GM18505 (cell line): ENCODE data around the gene CDC27.
"Not testable (repeated sequence)": the region's sequence is repeated elsewhere in the genome, so short reads cannot be mapped to it uniquely, and the experiment has no call there.

ENCODE experiments used
- ATAC-seq: cut with Tn5 transposase; IDR thresholded peaks from one replicate; pipeline ENCODE4 v1.9.1; 2021; ENCODE audit not compliant: unreplicated experiment
- POLR2A ChIP-seq: IDR thresholded peaks from 4 replicates; pipeline ENCODE4 v1.6.1; 2011; ENCODE audit warnings: borderline replicate concordance; ENCODE audit not compliant: insufficient read depth, insufficient read length; ENCODE audit errors: extremely low read depth

Gene CDC27

DNA sequence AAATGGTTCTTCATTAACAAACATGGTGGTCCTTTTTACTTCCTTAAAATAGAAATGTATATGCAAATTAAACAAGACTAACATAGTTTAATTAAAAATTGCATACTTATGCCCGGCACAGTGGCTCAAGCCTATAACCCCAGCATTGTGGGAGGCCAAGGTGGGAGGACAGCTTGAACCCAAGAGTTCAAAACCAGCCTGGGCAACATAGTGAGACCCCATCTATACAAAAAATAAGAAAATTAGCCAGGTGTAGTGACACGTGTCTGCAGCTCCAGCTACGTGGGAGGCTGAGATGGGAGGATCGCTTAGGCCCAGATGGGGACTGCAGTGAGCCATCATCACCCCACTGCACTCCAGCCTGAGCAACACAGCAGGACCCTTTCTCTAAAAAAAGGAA is 18.4 kb downstream of the CDC27 start:
- no peak for TF ChIP-seq POLR2A
- no peak for ATAC-seq

DNA sequence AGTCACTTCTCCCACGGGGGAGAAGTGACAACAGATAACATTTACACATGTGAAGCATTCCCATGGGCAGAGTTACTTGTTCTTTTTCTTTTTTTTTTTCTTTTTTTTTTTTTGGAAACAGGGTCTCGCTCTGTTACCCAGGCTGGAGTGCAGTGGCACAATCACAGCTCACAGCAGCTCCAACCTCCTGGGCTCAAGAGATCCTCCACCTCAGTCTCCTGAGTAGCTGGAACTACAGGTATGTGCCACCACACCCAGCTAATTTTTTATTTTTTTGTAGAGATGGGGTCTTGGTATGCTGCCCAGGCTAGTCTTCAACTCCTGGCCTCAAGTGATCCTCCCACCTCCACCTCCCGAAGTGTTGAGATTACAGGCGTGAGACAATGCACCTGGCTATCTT is 20.2 kb downstream of the CDC27 start:
- ATAC-seq = not testable (repeated sequence)

DNA sequence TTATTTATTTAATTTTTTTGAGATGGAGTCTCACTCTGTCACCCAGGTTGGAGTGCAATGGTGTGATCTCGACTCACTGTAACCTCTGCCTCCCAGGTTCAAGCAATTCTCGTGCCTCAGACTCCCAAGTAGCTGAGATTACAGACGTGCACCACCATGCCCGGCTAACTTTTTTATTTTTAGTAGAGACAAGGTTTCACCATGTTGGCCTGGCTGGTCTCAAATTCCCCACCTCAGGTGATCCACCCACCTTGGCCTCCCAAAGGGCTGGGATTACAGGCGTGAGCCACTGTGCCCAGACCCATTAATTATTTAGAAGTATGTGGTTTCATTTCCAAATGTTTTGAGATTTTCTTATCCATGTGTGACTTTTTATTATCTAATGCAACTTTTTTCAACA is 22.2 kb downstream of the CDC27 start:
- not testable (repeated sequence) for ATAC-seq

DNA sequence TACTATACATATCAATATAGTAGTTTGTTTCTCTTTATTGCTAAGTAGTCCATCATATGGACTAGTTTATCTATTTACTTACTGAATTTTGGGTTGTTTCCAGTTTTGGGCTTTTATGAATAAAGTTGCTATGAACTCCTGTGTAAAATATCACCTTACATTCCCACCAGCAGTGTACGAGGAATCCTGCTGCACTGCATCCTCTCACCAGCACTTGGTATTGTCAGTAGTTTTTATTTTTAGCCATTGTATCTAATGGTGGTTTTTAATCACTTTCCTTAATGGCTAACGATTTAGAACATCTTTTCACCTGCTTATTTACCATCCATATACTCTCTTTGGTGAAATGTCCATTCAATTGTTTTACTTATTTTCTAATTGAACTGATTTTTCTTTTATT is 24.0 kb downstream of the CDC27 start:
- TF ChIP-seq POLR2A = no peak
- ATAC-seq = no peak

DNA sequence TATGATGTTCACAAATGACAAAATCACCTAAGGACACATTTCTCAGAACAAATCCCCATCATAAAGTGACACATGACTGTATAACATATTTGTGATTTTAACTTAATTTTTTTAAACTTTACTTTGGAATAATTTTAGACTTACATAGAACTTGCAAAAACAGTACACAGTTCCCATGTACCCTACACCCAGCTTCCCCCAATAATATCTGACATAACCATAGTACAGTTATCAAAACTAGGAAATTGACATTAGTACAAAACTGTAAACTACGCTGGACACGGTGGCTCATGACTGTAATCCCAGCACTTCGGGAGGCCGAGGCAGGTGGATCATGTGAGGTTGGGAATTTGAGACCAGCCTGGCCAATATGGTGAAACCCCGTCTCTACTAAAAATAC is 24.8 kb downstream of the CDC27 start:
- ATAC-seq = no peak
- no peak for TF ChIP-seq POLR2A

DNA sequence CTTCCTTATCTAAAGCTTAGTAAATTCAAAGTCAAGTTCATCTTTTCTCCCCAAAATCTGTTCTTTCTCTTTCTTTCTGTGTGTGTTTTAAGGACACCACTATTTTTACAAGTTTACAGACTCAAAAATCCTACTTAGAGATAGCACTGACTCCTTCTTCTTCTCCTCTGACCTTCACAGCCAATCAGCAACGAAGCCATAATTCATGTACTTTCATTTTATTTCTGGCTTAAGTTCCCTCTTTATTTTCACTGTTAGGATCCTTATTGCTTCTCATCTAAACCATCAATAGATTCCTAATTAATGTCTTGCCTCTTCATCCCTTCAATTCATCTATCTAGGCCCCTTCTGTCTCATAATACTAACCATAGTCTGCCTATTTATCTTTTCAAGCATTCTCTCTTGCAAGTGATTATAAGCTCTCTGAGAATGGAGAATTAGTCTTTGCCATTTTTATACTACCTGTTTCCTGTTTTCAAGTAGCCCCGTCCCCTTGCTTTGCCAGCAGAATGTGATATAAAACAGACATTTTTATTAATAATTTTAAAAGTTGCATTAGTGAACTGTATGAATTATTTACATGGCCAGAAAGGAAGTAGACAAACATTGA is 27.0 kb downstream of the CDC27 start:
- TF ChIP-seq POLR2A = no peak
- ATAC-seq = no peak

DNA sequence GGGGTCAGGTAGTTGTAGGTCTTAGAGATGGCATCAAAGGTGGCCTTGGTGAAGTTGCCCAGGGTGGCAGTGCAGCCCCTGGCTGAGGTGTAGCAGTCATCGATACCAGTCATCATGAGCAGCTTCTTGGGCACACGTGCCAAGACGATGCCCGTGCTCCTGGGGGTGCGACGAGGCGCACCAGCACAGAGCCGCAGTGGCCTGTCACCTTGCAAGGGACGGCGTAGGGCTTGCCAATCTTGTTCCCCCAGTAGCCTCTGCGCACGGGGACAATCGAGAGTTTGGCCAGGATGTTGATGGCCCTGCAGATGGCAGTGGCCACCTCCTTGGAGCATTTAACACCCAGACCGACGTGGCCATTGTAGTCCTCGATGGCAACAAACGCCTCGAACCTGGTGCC is 29.8 kb downstream of the CDC27 start:
- no peak for TF ChIP-seq POLR2A
- no peak for ATAC-seq

DNA sequence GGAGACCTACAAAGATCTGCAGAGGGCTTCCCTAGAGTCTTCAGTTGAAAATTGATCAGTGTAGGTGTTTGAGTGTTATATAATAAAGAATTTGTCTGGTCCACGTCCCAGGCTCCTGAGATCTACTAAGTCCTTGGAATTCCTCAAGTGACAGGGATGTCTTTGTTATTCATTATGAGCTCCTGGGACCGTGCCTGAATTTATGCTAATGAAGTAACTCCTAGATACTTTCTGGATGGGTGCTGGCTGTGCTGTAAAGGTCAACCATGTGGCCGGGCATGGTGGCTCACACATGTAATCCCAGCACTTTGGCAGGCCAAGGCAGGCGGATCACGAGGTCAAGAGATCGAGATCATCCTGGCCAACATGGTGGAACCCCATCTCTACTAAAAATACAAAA is 43.7 kb downstream of the CDC27 start:
- no peak for ATAC-seq
- TF ChIP-seq POLR2A = no peak

DNA sequence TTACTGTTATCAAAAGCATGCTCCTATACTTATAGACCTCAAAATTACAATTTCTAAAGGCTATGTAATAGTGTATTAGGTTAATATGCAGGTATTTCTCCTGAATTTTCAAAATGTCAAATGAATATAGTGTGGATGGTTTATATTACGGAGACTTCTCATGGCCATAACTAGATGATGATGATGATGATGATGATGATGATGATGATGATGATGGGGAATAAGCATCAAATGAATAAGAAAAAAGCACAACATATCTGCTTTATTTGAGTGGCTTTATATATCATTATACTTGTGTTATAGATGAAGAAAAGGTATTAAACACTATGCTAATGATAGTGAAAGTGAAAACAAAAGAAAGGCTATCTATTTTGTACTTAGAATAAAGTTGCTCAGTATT is 53.9 kb downstream of the CDC27 start:
- no peak for TF ChIP-seq POLR2A
- no peak for ATAC-seq

DNA sequence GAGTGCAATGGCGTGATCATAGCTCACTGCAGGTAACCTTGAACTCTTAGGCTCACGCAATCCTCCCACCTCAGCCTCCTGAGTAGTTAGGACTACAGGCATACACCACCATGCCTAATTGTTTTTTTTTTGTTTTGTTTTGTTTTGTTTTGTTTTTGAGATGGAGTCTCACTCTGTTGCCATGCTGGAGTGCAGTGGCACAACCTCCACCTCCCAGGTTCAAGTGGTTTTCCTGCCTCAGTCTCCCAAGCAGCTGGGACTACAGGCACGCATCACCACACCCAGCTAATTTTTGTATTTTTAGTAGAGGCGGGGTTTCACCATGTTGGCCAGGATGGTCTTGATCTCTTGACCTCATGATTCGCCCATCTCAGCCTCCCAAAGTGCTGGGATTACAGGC is 54.7 kb downstream of the CDC27 start:
- not testable (repeated sequence) for ATAC-seq

DNA sequence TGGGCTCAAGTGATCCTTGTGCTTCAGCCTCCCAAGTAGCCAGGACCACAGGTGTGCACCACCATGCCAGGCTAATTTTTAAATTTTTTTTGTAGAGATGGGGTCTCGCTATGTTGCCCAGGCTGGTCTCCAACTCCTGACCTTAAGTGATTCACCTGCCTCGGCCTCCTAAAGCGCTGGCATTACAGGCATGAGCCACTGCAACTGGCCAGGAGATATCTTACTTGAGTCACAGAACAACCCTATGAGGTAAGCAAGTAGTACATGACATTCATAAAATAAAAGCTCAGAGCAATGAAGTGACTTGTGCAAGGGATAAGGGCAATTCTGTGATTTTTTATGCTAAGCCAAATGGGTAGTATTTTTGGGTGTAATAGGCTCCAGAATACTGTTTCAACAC is 57.3 kb downstream of the CDC27 start:
- no peak for TF ChIP-seq POLR2A
- ATAC-seq = no peak

DNA sequence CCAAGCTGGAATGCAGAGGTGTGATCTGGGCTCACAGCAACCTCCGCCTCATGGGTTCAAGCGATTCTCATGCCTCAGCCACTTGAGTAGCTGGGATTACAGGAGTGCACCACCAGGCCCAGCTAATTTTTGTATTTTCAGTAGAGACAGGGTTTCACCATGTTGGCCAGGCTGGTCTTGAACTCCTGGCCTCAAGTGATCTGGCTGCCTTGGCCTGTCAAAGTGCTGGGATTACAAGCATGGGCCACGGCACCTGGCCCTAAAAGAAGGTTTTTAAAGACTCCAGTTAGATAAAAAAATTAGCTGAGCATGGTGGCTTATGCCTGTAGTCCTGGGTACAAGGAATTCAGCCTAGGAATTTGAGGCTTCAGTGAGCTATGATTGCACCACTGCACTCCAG is 62.3 kb downstream of the CDC27 start:
- not testable (repeated sequence) for ATAC-seq

DNA sequence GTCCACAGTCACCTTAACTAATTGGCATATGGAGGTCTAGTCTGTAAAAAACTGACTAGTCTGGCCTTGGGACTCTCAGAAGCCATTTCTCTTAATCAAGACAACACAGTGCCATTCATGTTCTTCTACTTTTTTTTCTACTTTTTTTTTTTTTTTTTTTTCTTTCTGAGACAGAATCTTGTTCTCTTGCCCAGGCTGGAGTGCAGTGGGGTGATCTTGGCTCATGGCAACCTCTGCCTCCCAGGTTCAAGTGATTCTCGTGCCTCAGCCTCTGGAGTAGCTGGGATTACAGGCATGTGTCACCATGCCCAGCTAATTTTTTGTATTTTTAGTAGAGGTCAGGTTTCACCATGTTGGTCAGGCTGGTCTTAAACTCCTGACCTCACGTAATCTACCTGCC is 65.8 kb downstream of the CDC27 start:
- ATAC-seq = not testable (repeated sequence)

DNA sequence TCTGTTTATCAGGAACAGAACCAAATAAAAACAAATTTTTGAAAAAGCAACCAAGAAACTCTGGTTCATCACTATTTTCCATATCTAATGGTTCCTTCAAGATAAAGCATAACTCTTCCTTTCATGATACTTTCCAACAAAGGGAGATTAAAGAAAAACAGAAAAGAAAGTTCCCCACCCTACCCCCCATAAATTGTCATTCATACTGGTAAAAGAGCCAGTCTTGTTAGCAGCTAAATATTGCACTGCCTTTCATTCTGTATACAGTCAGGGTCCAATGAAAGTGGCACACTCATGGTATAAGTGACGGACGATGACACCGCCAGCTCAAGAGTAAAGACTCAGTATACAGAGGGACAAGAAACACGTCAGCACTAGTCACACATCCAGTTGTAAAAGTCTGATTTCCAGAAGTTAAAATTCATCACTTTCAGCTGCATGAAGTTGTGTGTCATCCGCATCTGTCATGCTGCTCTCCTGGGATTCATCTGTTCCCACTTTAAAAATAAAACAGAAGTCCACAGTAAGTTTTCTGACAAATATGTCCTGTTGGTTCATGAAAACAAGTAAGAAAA is 68.5 kb downstream of the CDC27 start:
- no peak for ATAC-seq
- TF ChIP-seq POLR2A = no peak

DNA sequence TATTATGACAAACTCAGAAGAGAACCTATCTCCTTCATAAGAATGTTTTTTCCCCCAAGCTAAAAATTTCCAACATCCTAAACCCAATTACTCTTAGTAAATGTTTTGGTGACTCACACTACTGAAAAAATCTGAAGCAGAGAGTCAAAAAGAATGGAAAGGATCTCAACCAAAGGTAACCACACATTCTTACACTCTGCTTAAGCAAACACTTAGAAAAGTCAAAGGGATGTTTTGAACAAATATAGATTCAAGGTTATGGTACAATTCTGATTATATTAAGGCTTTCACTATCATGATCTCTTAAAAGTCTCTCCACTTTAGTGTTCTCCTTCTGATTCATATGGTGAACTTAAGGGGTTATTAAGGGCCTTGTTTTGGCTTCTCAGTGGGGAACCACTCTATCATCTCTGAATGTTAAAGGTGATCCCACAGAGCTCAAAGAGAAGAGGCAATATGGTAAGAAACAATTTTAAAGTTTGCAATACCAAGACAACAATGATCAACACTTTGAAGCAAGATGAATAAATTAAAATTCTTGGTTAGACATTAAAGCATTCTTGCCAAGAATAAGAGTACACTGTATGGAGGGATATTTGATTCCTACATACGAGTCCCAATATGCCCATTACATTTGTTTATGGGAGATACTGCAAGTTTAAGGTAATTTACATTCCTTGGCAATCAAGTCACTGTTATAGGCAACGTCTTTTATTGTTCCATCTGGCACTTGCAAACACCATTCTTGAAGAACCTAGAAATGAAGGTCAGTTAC is 69.2 kb downstream of the CDC27 start:
- no peak for ATAC-seq
- no peak for TF ChIP-seq POLR2A
